Stimulated activated CD4-positive, alpha-beta T cell treated with anti-CD3 and anti-CD28 coated beads, Interleukin-4, amount 100 ng/mL, for 1 hour (primary cell): Measurements from ENCODE around the gene MTARC2.

Source experiments
- DNase-seq: peaks from one replicate; pipeline ENCODE4 v3.0.0-alpha.2; 2020

Gene MTARC2

GRCh38 chr1:220770245-220770913 lies 22.3 kb downstream of the MTARC2 start:
- no peak for DNase-seq

GRCh38 chr1:220772846-220773245 lies 24.7 kb downstream of the MTARC2 start:
- no peak for DNase-seq

- DNase-seq = peak; percentile 37
These were observed 27.2 kb downstream of the MTARC2 start for GRCh38 chr1:220775240-220775853.

- no peak for DNase-seq
These were observed 28.1 kb downstream of the MTARC2 start for GRCh38 chr1:220776254-220776653.

- peak; percentile 74 for DNase-seq
These were observed 28.7 kb downstream of the MTARC2 start for GRCh38 chr1:220776720-220777326.

GRCh38 chr1:220783453-220783852 lies 35.3 kb downstream of the MTARC2 start:
- DNase-seq = no peak

GRCh38 chr1:220784751-220785150 lies 36.6 kb downstream of the MTARC2 start:
- no peak for DNase-seq

GRCh38 chr1:220785166-220786056 lies 37.3 kb downstream of the MTARC2 start:
- no peak for DNase-seq

- DNase-seq = no peak
These were observed 37.9 kb downstream of the MTARC2 start for GRCh38 chr1:220786057-220786336.

- no peak for DNase-seq
These were observed 38.4 kb downstream of the MTARC2 start, which contains the start of gene MTARC1 for GRCh38 chr1:220786337-220787068. Gene MTARC1 (plus strand): TSS chr1:220786913. CDS start chr1:220786945, 32 bp downstream.

- DNase-seq = no peak
These were observed 39.0 kb downstream of the MTARC2 start for GRCh38 chr1:220787069-220787619.

GRCh38 chr1:220788900-220789299 lies 40.8 kb downstream of the MTARC2 start:
- DNase-seq = no peak

GRCh38 chr1:220789532-220790147 lies 41.5 kb downstream of the MTARC2 start:
- DNase-seq = no peak

- no peak for DNase-seq
These were observed 43.2 kb downstream of the MTARC2 start for GRCh38 chr1:220791285-220791684.

GRCh38 chr1:220791956-220792355 lies 43.8 kb downstream of the MTARC2 start:
- DNase-seq = no peak

GRCh38 chr1:220796530-220796929 lies 48.4 kb downstream of the MTARC2 start:
- DNase-seq = no peak

GRCh38 chr1:220797044-220797443 lies 48.9 kb downstream of the MTARC2 start:
- DNase-seq = no peak

GRCh38 chr1:220797553-220797952 lies 49.4 kb downstream of the MTARC2 start:
- no peak for DNase-seq

- no peak for DNase-seq
These were observed 50.2 kb downstream of the MTARC2 start for GRCh38 chr1:220798338-220798737.

GRCh38 chr1:220800262-220800661 lies 52.1 kb downstream of the MTARC2 start:
- no peak for DNase-seq

- DNase-seq = no peak
These were observed 55.5 kb downstream of the MTARC2 start for GRCh38 chr1:220803401-220804201.
